ENCODE measurements around the gene PTTG2.

PTTG2 gene

GRCh38 chr4:37935026-37935425 lies 25.2 kb upstream of the PTTG2 start:
- H3K36me3 ChIP-seq (replicated peaks) = no peaks in the 10 kb centered on the region
- in situ Hi-C loops (cut with HindIII; ENCODE audit: low pct_ligation_motif_present, low sequenced_read_pairs) = no loop called here
- no peak for DNase-seq
- no peaks in the 10 kb centered on the region for H3K27me3 ChIP-seq (replicated peaks)
- H3K4me3 ChIP-seq (ENCODE audit: low read depth, low read length) = no peak overlapping the region
- H3K27ac ChIP-seq = no peak overlapping the region
- TF ChIP-seq CTCF (IDR thresholded peaks at IDR 0.05; ENCODE audit: low read depth, low read length, missing control alignments) = no peak

- Histone ChIP-seq H3K4me3 (ENCODE audit: low read depth, low read length) (no peak overlapping the region), H3K27ac (no peak overlapping the region), H3K36me3 (replicated peaks) (no peaks in the 10 kb centered on the region), H3K27me3 (replicated peaks) (no peaks in the 10 kb centered on the region)
- DNase-seq = no peak
- in situ Hi-C loops (cut with HindIII; ENCODE audit: low pct_ligation_motif_present, low sequenced_read_pairs) = no loop called here
- TF ChIP-seq CTCF (IDR thresholded peaks at IDR 0.05; ENCODE audit: low read depth, low read length, missing control alignments) = no peak
Measured at GRCh38 chr4:37936889-37937498, 23.2 kb upstream of the PTTG2 start.

GRCh38 chr4:37938208-37938607 lies 22.0 kb upstream of the PTTG2 start:
- Histone ChIP-seq H3K27ac (no peak overlapping the region), H3K36me3 (replicated peaks) (no peaks in the 10 kb centered on the region), H3K4me3 (ENCODE audit: low read depth, low read length) (no peak overlapping the region), H3K27me3 (replicated peaks) (no peaks in the 10 kb centered on the region)
- in situ Hi-C loops (cut with HindIII; ENCODE audit: low pct_ligation_motif_present, low sequenced_read_pairs) = no loop called here
- TF ChIP-seq CTCF (IDR thresholded peaks at IDR 0.05; ENCODE audit: low read depth, low read length, missing control alignments) = no peak
- DNase-seq = no peak

- no peaks in the 10 kb centered on the region for H3K36me3 ChIP-seq (replicated peaks)
- no peak overlapping the region for H3K4me3 ChIP-seq (ENCODE audit: low read depth, low read length)
- no peaks in the 10 kb centered on the region for H3K27me3 ChIP-seq (replicated peaks)
- no peak for DNase-seq
- in situ Hi-C loops (cut with HindIII; ENCODE audit: low pct_ligation_motif_present, low sequenced_read_pairs) = no loop called here
- no peak overlapping the region for H3K27ac ChIP-seq
- TF ChIP-seq CTCF (IDR thresholded peaks at IDR 0.05; ENCODE audit: low read depth, low read length, missing control alignments) = no peak
Measured at GRCh38 chr4:37946503-37947179, 13.6 kb upstream of the PTTG2 start.

GRCh38 chr4:37948542-37948941 lies 11.7 kb upstream of the PTTG2 start:
- Histone ChIP-seq H3K4me3 (ENCODE audit: low read depth, low read length) (no peak overlapping the region), H3K27ac (no peak overlapping the region), H3K27me3 (replicated peaks) (no peaks in the 10 kb centered on the region), H3K36me3 (replicated peaks) (no peaks in the 10 kb centered on the region)
- no peak for DNase-seq
- in situ Hi-C loops (cut with HindIII; ENCODE audit: low pct_ligation_motif_present, low sequenced_read_pairs) = no loop called here
- no peak for TF ChIP-seq CTCF (IDR thresholded peaks at IDR 0.05; ENCODE audit: low read depth, low read length, missing control alignments)
